HEK293 (cell line): ENCODE data around the gene SRSF6.

Source experiments
- CTCF ChIP-seq: fragments of 450-650 bp; formaldehyde crosslinking; IDR thresholded peaks from 2 replicates; pipeline ENCODE4 v1.5.1; 2016; ENCODE audit warnings: missing biosample characterization, missing genetic modification characterization
- GLI2 ChIP-seq: fragments of 450-650 bp; formaldehyde crosslinking; IDR thresholded peaks from 2 replicates; pipeline ENCODE4; 2017; ENCODE audit warnings: missing biosample characterization, missing genetic modification characterization, low read depth, borderline replicate concordance
- SALL2 ChIP-seq: fragments of 450-650 bp; formaldehyde crosslinking; IDR thresholded peaks from 2 replicates; pipeline ENCODE4 v1.5.0; 2017; ENCODE audit warnings: missing biosample characterization, mild to moderate bottlenecking, missing genetic modification characterization, borderline replicate concordance
- TCF7L2 ChIP-seq: IDR thresholded peaks from 2 replicates; pipeline ENCODE4 v1.6.1; 2011; ENCODE audit warnings: low read depth, mild to moderate bottlenecking, inconsistent platforms, low read length, moderate library complexity, borderline replicate concordance
- ZBTB26 ChIP-seq: fragments of 450-650 bp; formaldehyde crosslinking; optimal IDR thresholded peaks from 2 replicates; pipeline ENCODE3; 2016; ENCODE audit warnings: missing biosample characterization, mild to moderate bottlenecking, missing genetic modification characterization
- ZBTB8A ChIP-seq: fragments of 450-650 bp; formaldehyde crosslinking; IDR thresholded peaks from 2 replicates; pipeline ENCODE4 v1.5.1; 2016; ENCODE audit warnings: missing biosample characterization, missing genetic modification characterization
- ZFP37 ChIP-seq: fragments of 450-650 bp; formaldehyde crosslinking; IDR thresholded peaks from 2 replicates; pipeline ENCODE4 v1.5.1; 2016; ENCODE audit warnings: missing biosample characterization, missing genetic modification characterization
- ZNF223 ChIP-seq: fragments of 450-650 bp; formaldehyde crosslinking; IDR thresholded peaks from 2 replicates; pipeline ENCODE4 v1.5.1; 2016; ENCODE audit warnings: missing biosample characterization, missing genetic modification characterization
- ZNF398 ChIP-seq: fragments of 450-650 bp; formaldehyde crosslinking; IDR thresholded peaks from 2 replicates; pipeline ENCODE4 v1.5.1; 2017; ENCODE audit warnings: missing biosample characterization, missing genetic modification characterization
- ZNF555 ChIP-seq: fragments of 450-650 bp; formaldehyde crosslinking; conservative IDR thresholded peaks from 2 replicates; pipeline ENCODE4 v1.5.1; 2017; ENCODE audit warnings: missing biosample characterization, mild to moderate bottlenecking, missing genetic modification characterization, inconsistent platforms

- no peak for TF ChIP-seq CTCF (tag by site-specific recombination)
- TF ChIP-seq GLI2 (tag by site-specific recombination): no peak
- no peak for TF ChIP-seq TCF7L2
- TF ChIP-seq ZNF223: no peak
- TF ChIP-seq ZBTB26: no peak
- TF ChIP-seq ZBTB8A: no peak
- no peak for TF ChIP-seq ZFP37 (tag by site-specific recombination)
- no peak for TF ChIP-seq ZNF555 (tag by site-specific recombination)
- no peak for TF ChIP-seq SALL2 (tag by site-specific recombination)
- no peak for TF ChIP-seq ZNF398 (tag by site-specific recombination)
These were observed 24.3 kb upstream of the SRSF6 start for GRCh38 chr20:43433250-43433854.
